Measurements from ENCODE around the gene FAM185A.
"Not testable (repeated sequence)": the region's sequence is repeated elsewhere in the genome, so short reads cannot be mapped to it uniquely, and the experiment has no call there.

DNA sequence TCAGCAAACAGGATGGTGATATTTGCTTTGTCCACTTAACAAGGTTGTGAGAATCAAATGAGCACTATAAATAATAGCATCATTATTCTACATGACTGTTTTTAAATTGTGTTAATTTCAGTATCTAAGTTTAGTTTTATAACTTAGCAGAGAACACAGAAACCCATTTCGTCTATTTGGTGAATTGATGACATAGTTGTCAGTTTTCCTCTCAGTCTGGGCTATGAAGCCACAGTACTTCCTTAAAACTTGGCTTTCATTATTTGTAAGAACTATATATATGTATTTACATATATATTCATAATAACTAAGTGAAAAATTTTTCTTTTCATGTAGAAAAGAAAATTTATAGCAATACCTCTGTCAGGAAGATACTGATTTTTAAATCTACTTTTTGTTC is 11.1 kb downstream of the FAM185A start:
- TF ChIP-seq, protein P1, sequence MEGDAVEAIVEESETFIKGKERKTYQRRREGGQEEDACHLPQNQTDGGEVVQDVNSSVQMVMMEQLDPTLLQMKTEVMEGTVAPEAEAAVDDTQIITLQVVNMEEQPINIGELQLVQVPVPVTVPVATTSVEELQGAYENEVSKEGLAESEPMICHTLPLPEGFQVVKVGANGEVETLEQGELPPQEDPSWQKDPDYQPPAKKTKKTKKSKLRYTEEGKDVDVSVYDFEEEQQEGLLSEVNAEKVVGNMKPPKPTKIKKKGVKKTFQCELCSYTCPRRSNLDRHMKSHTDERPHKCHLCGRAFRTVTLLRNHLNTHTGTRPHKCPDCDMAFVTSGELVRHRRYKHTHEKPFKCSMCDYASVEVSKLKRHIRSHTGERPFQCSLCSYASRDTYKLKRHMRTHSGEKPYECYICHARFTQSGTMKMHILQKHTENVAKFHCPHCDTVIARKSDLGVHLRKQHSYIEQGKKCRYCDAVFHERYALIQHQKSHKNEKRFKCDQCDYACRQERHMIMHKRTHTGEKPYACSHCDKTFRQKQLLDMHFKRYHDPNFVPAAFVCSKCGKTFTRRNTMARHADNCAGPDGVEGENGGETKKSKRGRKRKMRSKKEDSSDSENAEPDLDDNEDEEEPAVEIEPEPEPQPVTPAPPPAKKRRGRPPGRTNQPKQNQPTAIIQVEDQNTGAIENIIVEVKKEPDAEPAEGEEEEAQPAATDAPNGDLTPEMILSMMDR (IDR thresholded peaks at IDR 0.05): not testable (repeated sequence)
- TF ChIP-seq ZFX (IDR thresholded peaks at IDR 0.05; ENCODE audit: borderline replicate concordance): not testable (repeated sequence)

Measured in 22Rv1 (cell line).